ENCODE measurements around the gene GPC5.

- TF ChIP-seq U2AF1 (optimal IDR thresholded peaks at IDR 0.05; ENCODE audit: low read depth, low read length) (no peak), SMC3 (conservative IDR thresholded peaks at IDR 0.05; ENCODE audit: insufficient read depth, low read depth, low read length) (no peak), ZNF274 (IDR thresholded peaks at IDR 0.05; ENCODE audit: borderline replicate concordance, low read depth, low read length) (no peak), ZNF431 (CRISPR knock-in tag; IDR thresholded peaks at IDR 0.05) (no peak), EP300 (IDR thresholded peaks at IDR 0.05; ENCODE audit: low read length) (no peak), TBP (optimal IDR thresholded peaks at IDR 0.05; ENCODE audit: low read depth, low read length) (no peak), SP1 (CRISPR knock-in tag; IDR thresholded peaks at IDR 0.05) (no peak), SREBF1 (IDR thresholded peaks at IDR 0.05; ENCODE audit: borderline replicate concordance, low read depth, low read length) (no peak), PKNOX1 (IDR thresholded peaks at IDR 0.05) (no peak), SIN3B (IDR thresholded peaks at IDR 0.05; ENCODE audit: low read depth) (no peak), TARDBP (IDR thresholded peaks at IDR 0.05) (no peak)
Observed at GRCh38 chr13:92459306-92459705, 1060.9 kb downstream of the GPC5 start.
